Measurements from ENCODE around the gene ITPRID1.

The ITPRID1 gene

DNA sequence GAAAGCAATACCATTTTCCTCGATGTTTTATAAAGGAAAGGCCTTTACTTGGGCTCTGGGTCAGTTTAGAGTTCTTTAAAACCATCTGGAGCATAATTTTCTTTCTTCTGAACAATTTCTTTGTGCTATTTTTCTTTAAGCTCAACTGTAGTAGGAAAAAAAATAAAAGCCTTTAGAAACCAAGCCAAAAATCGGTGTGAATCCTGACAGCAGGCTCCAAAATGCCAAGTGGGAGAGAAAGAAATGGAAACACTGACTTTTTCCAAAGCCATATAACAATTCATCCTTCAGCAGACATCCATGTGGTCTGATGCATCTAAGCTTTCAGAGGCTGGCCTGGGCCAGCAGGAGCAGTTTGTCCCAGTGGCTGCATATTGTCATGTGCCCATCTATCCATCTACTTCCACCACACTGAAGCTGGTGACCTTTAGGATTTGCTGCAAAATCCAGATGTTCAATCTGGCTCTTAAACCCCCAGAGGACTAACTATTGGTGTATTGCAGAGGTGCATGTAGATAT lies 23.0 kb upstream of the ITPRID1 start:
- no peak overlapping the region for H2AFZ ChIP-seq (ENCODE audit: low read depth, low read length, severe bottlenecking)
- H3K9me2 ChIP-seq (replicated peaks; ENCODE audit: insufficient read depth, low read length): no peaks in the 10 kb centered on the region
- no peaks in the 10 kb centered on the region for H3K9me3 ChIP-seq (ENCODE audit: insufficient read depth, low read length)
- no peaks in the 10 kb centered on the region for H3K36me3 ChIP-seq (ENCODE audit: low read length)
- no peak overlapping the region for H3K4me3 ChIP-seq (ENCODE audit: insufficient read depth, low read length, poor library complexity, severe bottlenecking)
- no peaks in the 10 kb centered on the region for H3K79me2 ChIP-seq (ENCODE audit: insufficient read depth, low read length)
- no peaks in the 10 kb centered on the region for H3K27me3 ChIP-seq (ENCODE audit: low read length)
- H3K27ac ChIP-seq (ENCODE audit: low read depth, low read length): no peak overlapping the region
- no peaks in the 10 kb centered on the region for H4K20me1 ChIP-seq (ENCODE audit: low read depth, low read length)
- no peak overlapping the region for H3K9ac ChIP-seq (ENCODE audit: low read length)
- no peaks in the 10 kb centered on the region for H3F3A ChIP-seq (ENCODE audit: insufficient read depth)
- H3K4me2 ChIP-seq (ENCODE audit: low read depth, low read length, poor library complexity, severe bottlenecking): no peak overlapping the region
- TF ChIP-seq, protein P1, sequence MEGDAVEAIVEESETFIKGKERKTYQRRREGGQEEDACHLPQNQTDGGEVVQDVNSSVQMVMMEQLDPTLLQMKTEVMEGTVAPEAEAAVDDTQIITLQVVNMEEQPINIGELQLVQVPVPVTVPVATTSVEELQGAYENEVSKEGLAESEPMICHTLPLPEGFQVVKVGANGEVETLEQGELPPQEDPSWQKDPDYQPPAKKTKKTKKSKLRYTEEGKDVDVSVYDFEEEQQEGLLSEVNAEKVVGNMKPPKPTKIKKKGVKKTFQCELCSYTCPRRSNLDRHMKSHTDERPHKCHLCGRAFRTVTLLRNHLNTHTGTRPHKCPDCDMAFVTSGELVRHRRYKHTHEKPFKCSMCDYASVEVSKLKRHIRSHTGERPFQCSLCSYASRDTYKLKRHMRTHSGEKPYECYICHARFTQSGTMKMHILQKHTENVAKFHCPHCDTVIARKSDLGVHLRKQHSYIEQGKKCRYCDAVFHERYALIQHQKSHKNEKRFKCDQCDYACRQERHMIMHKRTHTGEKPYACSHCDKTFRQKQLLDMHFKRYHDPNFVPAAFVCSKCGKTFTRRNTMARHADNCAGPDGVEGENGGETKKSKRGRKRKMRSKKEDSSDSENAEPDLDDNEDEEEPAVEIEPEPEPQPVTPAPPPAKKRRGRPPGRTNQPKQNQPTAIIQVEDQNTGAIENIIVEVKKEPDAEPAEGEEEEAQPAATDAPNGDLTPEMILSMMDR (IDR thresholded peaks at IDR 0.05; ENCODE audit: insufficient read depth, low read length, poor library complexity, severe bottlenecking): no peak
- TF ChIP-seq EZH2phosphoT487 (conservative IDR thresholded peaks at IDR 0.05; ENCODE audit: low read length): no peak

DNA sequence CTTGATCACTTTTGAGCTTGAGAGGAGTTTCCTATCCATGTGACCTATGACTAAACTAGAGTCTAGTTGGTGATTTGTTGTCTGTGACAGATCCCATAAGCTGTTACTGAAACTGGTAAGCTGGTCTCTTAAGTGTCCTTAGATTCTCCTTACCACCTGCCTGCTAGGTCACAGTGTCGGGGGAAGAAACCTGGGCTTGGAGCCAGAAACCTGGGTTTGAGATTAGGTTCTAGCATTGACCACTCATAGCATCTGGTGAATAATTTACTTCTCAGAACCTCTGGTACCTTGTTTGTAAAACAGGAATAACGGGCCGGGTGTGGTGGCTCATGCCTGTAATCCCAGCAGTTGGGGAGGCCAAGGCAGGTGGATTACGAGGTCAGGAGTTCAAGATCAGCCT lies 21.8 kb upstream of the ITPRID1 start:
- no peak overlapping the region for H3K9ac ChIP-seq (ENCODE audit: low read length)
- H3K27ac ChIP-seq (ENCODE audit: low read depth, low read length): no peak overlapping the region
- H3K9me2 ChIP-seq (replicated peaks; ENCODE audit: insufficient read depth, low read length): no peaks in the 10 kb centered on the region
- no peak overlapping the region for H2AFZ ChIP-seq (ENCODE audit: low read depth, low read length, severe bottlenecking)
- no peaks in the 10 kb centered on the region for H3K36me3 ChIP-seq (ENCODE audit: low read length)
- H3K4me2 ChIP-seq (ENCODE audit: low read depth, low read length, poor library complexity, severe bottlenecking): no peak overlapping the region
- H4K20me1 ChIP-seq (ENCODE audit: low read depth, low read length): no peaks in the 10 kb centered on the region
- H3K27me3 ChIP-seq (ENCODE audit: low read length): no peaks in the 10 kb centered on the region
- H3K9me3 ChIP-seq (ENCODE audit: insufficient read depth, low read length): no peaks in the 10 kb centered on the region
- H3K4me3 ChIP-seq (ENCODE audit: insufficient read depth, low read length, poor library complexity, severe bottlenecking): no peak overlapping the region
- no peaks in the 10 kb centered on the region for H3K79me2 ChIP-seq (ENCODE audit: insufficient read depth, low read length)
- TF ChIP-seq, protein P1 (IDR thresholded peaks at IDR 0.05; ENCODE audit: insufficient read depth, low read length, poor library complexity, severe bottlenecking): no peak
- H3F3A ChIP-seq (ENCODE audit: insufficient read depth): no peaks in the 10 kb centered on the region

DNA sequence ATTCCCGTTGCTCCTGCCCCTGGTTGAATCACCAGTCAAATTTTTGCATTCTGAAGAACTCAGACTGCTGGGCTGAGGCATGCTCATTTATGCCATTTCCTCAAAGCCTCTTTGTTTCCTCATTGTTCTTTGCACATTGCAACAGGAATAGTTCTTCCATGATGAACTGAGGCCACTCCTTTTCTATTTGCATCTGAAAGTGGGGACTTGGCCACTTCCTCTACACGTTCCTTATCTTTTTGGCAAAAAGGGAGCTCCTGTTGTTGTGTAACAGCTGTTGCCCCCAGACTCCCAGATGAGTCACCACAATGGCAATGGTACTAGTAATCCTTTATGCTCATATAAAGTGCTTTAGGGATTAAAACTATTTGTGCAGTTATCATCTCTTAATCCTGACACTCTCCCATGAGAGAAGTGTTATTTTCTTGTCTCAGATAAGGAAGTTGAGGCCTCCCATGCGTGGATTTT lies 20.1 kb upstream of the ITPRID1 start:
- Histone ChIP-seq H3K9ac (ENCODE audit: low read length) (no peak overlapping the region), H4K20me1 (ENCODE audit: low read depth, low read length) (no peaks in the 10 kb centered on the region), H2AFZ (ENCODE audit: low read depth, low read length, severe bottlenecking) (no peak overlapping the region), H3K27ac (ENCODE audit: low read depth, low read length) (no peak overlapping the region), H3K27me3 (ENCODE audit: low read length) (no peaks in the 10 kb centered on the region), H3K4me3 (ENCODE audit: insufficient read depth, low read length, poor library complexity, severe bottlenecking) (no peak overlapping the region), H3K4me2 (ENCODE audit: low read depth, low read length, poor library complexity, severe bottlenecking) (no peak overlapping the region), H3K79me2 (ENCODE audit: insufficient read depth, low read length) (no peaks in the 10 kb centered on the region), H3F3A (ENCODE audit: insufficient read depth) (no peaks in the 10 kb centered on the region), H3K9me3 (ENCODE audit: insufficient read depth, low read length) (no peaks in the 10 kb centered on the region), H3K9me2 (replicated peaks; ENCODE audit: insufficient read depth, low read length) (no peaks in the 10 kb centered on the region), H3K36me3 (ENCODE audit: low read length) (no peaks in the 10 kb centered on the region)
- TF ChIP-seq, protein P1 (IDR thresholded peaks at IDR 0.05; ENCODE audit: insufficient read depth, low read length, poor library complexity, severe bottlenecking): no peak
- TF ChIP-seq EZH2phosphoT487 (conservative IDR thresholded peaks at IDR 0.05; ENCODE audit: low read length): no peak
